OCI-LY7 (cell line): ENCODE data around the gene MCCC1. TPM values are rescaled to one million over a fixed set of nuclear protein-coding genes. Genes with fewer than 3 reads are reported as not detected.

ENCODE experiments used
- BruUV-seq: library from RNA; stranded (reverse); fragments of 400-500 nt; replicated peaks from 2 replicates; lab custom pipeline; 2021; lab: Mats Ljungman, UMichigan
- CTCF ChIA-PET: fragments of 300-600 bp; sonication (Branson Sonifier 250); formaldehyde crosslinking; loops from one replicate; lab custom pipeline; 2022; ENCODE audit warnings: antibody characterized with exemption; ENCODE audit not compliant: unreplicated experiment; lab: Charles Lee
- POLR2A ChIA-PET: fragments of 300-600 bp; sonication (Branson Sonifier 250); formaldehyde crosslinking; loops from one replicate; lab custom pipeline; 2022; ENCODE audit warnings: antibody characterized with exemption; lab: Charles Lee
- DNase-seq: peaks from one replicate; pipeline ENCODE4 v3.0.0-alpha.2; 2015; ENCODE audit warnings: low spot score
- H2AFZ ChIP-seq: fragments of 200-600 bp; sonication (generic), shearing (Covaris generic); 2 replicates; pipeline ENCODE4 v1.6.1; 2014; ENCODE audit warnings: mild to moderate bottlenecking, antibody characterized with exemption, low read length, moderate library complexity
- H3K27ac ChIP-seq: fragments of 200-600 bp; sonication (generic); 2 replicates; pipeline ENCODE4 v1.5.1; 2014; ENCODE audit warnings: mixed run types, low read depth, mild to moderate bottlenecking, moderate library complexity, low read length, inconsistent platforms; ENCODE audit not compliant: poor library complexity, severe bottlenecking
- H3K36me3 ChIP-seq: fragments of 200-600 bp; sonication (generic); 2 replicates; pipeline ENCODE4 v1.6.1; 2014; ENCODE audit warnings: mild to moderate bottlenecking, antibody characterized with exemption, low read length, moderate library complexity, mixed read lengths; ENCODE audit not compliant: insufficient read depth
- H3K4me1 ChIP-seq: fragments of 200-600 bp; sonication (generic); 2 replicates; pipeline ENCODE4 v1.5.1; 2014; ENCODE audit warnings: mild to moderate bottlenecking, low read length; ENCODE audit not compliant: insufficient read depth, poor library complexity, severe bottlenecking
- H3K4me2 ChIP-seq: fragments of 200-600 bp; sonication (generic); 2 replicates; pipeline ENCODE4 v1.6.1; 2014; ENCODE audit warnings: mild to moderate bottlenecking, low read length
- H3K4me3 ChIP-seq: fragments of 200-600 bp; sonication (generic); 2 replicates; pipeline ENCODE4 v1.5.1; 2014; ENCODE audit warnings: mild to moderate bottlenecking, low read depth, low read length; ENCODE audit not compliant: poor library complexity, severe bottlenecking
- H3K79me2 ChIP-seq: fragments of 200-600 bp; sonication (generic); 2 replicates; pipeline ENCODE4 v1.6.1; 2016; ENCODE audit warnings: low read depth, mild to moderate bottlenecking, low read length, moderate library complexity, mixed read lengths; ENCODE audit not compliant: insufficient read depth
- H3K9me2 ChIP-seq: fragments of 200-600 bp; sonication (generic); 2 replicates; pipeline ENCODE4 v1.6.1; 2016; ENCODE audit warnings: mild to moderate bottlenecking, low read length, mixed read lengths; ENCODE audit not compliant: insufficient read depth
- H3K9me3 ChIP-seq: fragments of 200-600 bp; sonication (generic); 2 replicates; pipeline ENCODE4 v1.6.1; 2014; ENCODE audit warnings: mild to moderate bottlenecking, mixed run types, low read length, mixed read lengths
- H4K20me1 ChIP-seq: fragments of 200-600 bp; sonication (generic); 2 replicates; pipeline ENCODE4 v1.6.1; 2014; ENCODE audit warnings: mild to moderate bottlenecking, antibody characterized with exemption, low read length, moderate library complexity, mixed read lengths; ENCODE audit not compliant: insufficient read depth
- EZH2phosphoT487 ChIP-seq: fragments of 200-600 bp; sonication (generic); IDR thresholded peaks from 2 replicates; pipeline ENCODE4 v1.6.1; 2018; ENCODE audit warnings: low read depth, borderline replicate concordance, mild to moderate bottlenecking, mixed run types, antibody characterized with exemption, low read length, moderate library complexity, mixed read lengths
- intact Hi-C: fragments of 100-400 bp; cut with micrococcal nuclease; formaldehyde crosslinking; loops from one replicate; pipeline ENCODE4 v1.10.0; 2022; ENCODE audit not compliant: unreplicated experiment
- total RNA-seq, 2 experiments: library from RNA; depleted of rRNA in 1 of 2; stranded (reverse); fragments of >200 nt in 1 of 2; shearing (Covaris generic) in 1 of 2; gene quantifications; 2 replicates each; pipeline ENCODE4 v1.2.3, GENCODE V29; 2014 to 2022
- TF ChIP-seq, protein P1 (sequence below): fragments of 200-600 bp; sonication (generic); conservative IDR thresholded peaks from 2 replicates; pipeline ENCODE4 v1.5.1; 2014; ENCODE audit warnings: mild to moderate bottlenecking, antibody characterized with exemption, low read length, moderate library complexity, mixed read lengths

Gene MCCC1
- total RNA-seq, 2 experiments from 2014 or later = 29.9 to 57.5 TPM

- H3K4me2 ChIP-seq = no peak overlapping the region
- peaks cover 90% of the 10 kb centered on the region for H3K36me3 ChIP-seq
- ChIA-PET CTCF (no interaction called here), POLR2A (interaction anchor here (1.0 to 1.6 kb wide), 2 partner anchors 10 to 13 kb away, joined by 3 to 4 read pairs; no protein-coding TSS in a partner anchor)
- peaks cover under 1% of the 10 kb centered on the region; the same call in 1 of the 2 replicates for H3K79me2 ChIP-seq
- no peak overlapping the region for H2AFZ ChIP-seq
- no peaks in the 10 kb centered on the region for H3K9me3 ChIP-seq
- H3K4me3 ChIP-seq = no peak overlapping the region
- no peaks in the 10 kb centered on the region for H3K9me2 ChIP-seq
- peaks cover 22% of the 10 kb centered on the region for H3K4me1 ChIP-seq
- TF ChIP-seq EZH2phosphoT487 = no peak
- TF ChIP-seq, protein P1, sequence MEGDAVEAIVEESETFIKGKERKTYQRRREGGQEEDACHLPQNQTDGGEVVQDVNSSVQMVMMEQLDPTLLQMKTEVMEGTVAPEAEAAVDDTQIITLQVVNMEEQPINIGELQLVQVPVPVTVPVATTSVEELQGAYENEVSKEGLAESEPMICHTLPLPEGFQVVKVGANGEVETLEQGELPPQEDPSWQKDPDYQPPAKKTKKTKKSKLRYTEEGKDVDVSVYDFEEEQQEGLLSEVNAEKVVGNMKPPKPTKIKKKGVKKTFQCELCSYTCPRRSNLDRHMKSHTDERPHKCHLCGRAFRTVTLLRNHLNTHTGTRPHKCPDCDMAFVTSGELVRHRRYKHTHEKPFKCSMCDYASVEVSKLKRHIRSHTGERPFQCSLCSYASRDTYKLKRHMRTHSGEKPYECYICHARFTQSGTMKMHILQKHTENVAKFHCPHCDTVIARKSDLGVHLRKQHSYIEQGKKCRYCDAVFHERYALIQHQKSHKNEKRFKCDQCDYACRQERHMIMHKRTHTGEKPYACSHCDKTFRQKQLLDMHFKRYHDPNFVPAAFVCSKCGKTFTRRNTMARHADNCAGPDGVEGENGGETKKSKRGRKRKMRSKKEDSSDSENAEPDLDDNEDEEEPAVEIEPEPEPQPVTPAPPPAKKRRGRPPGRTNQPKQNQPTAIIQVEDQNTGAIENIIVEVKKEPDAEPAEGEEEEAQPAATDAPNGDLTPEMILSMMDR = no peak
- DNase-seq = no peak
- intact Hi-C loops = no loop called here
- H3K27ac ChIP-seq = no peak overlapping the region
- H4K20me1 ChIP-seq = no peaks in the 10 kb centered on the region
- BruUV-seq = no TSS peak
Observed at GRCh38 chr3:183038757-183039156, 60.5 kb downstream of the MCCC1 start.

- BruUV-seq = no TSS peak
- Histone ChIP-seq H3K36me3 (peaks cover 90% of the 10 kb centered on the region), H3K9me3 (no peaks in the 10 kb centered on the region), H4K20me1 (no peaks in the 10 kb centered on the region), H3K9me2 (no peaks in the 10 kb centered on the region), H3K4me1 (peaks cover 16% of the 10 kb centered on the region), H2AFZ (no peak overlapping the region), H3K4me2 (no peak overlapping the region), H3K4me3 (no peak overlapping the region), H3K27ac (no peak overlapping the region), H3K79me2 (no peaks in the 10 kb centered on the region)
- DNase-seq = no peak
- ChIA-PET CTCF (no interaction called here), POLR2A (interaction anchor here (1.6 to 1.7 kb wide), 2 partner anchors 8 to 9 kb away, joined by 4 read pairs; no protein-coding TSS in a partner anchor)
- TF ChIP-seq, protein P1 = no peak
- TF ChIP-seq EZH2phosphoT487 = no peak
- intact Hi-C loops = no loop called here
Observed at GRCh38 chr3:183038221-183038620, 61.1 kb downstream of the MCCC1 start.

- no peak for DNase-seq
- H3K9me2 ChIP-seq = no peaks in the 10 kb centered on the region
- ChIA-PET CTCF (no interaction called here), POLR2A (interaction anchor here (3.3 kb wide), 1 partner anchor 10 kb away, joined by 13 read pairs; no protein-coding TSS in a partner anchor)
- H3K36me3 ChIP-seq = peaks cover 86% of the 10 kb centered on the region
- H4K20me1 ChIP-seq = no peaks in the 10 kb centered on the region
- H2AFZ ChIP-seq = no peak overlapping the region
- H3K27ac ChIP-seq = no peak overlapping the region
- no peak overlapping the region for H3K4me3 ChIP-seq
- no peaks in the 10 kb centered on the region for H3K4me1 ChIP-seq
- H3K4me2 ChIP-seq = no peak overlapping the region
- no peaks in the 10 kb centered on the region for H3K9me3 ChIP-seq
- intact Hi-C loops = no loop called here
- TF ChIP-seq, protein P1 = no peak
- no peak for TF ChIP-seq EZH2phosphoT487
- BruUV-seq = no TSS peak
- H3K79me2 ChIP-seq = no peaks in the 10 kb centered on the region
Observed at GRCh38 chr3:183033746-183034145, 65.5 kb downstream of the MCCC1 start.
